ENCODE results near the gene IRF6. TPM values are rescaled to one million over a fixed set of nuclear protein-coding genes. Genes with fewer than 3 reads are reported as not detected.

Gene IRF6
- total RNA-seq, 1 experiment from 2014 or later, result 61.6 TPM

DNA sequence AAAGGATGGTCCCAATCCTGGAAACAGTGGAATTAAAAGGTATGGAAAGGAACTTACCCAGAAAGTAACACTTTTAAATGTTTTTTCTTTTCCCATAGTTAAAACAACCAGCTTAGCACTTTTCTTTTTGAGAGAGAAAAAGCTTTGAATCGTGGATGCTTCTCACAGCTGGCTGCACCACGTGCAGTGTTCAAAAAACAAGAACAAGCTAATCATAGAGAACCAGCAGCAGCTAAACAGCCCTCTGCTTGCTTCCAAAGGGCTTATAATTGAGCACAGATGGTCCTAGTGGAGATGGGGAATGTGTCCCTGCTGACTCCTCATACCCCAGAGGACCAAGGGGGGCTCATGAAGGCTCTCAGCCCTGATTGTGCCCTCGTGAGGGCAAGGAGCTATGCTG is 48.3 kb upstream of the IRF6 start:
- H3K4me3 ChIP-seq (ENCODE audit: low read length), result no peak overlapping the region
- H3K4me2 ChIP-seq (ENCODE audit: low read length), result no peak overlapping the region
- no peaks in the 10 kb centered on the region for H3K9me2 ChIP-seq (replicated peaks; ENCODE audit: low read length)
- TF ChIP-seq EZH2phosphoT487 (IDR thresholded peaks at IDR 0.05; ENCODE audit: borderline replicate concordance, low read length), result no peak
- no peak for TF ChIP-seq EZH2 (IDR thresholded peaks at IDR 0.05; ENCODE audit: low read length, unreplicated experiment)
- TF ChIP-seq, protein P1, sequence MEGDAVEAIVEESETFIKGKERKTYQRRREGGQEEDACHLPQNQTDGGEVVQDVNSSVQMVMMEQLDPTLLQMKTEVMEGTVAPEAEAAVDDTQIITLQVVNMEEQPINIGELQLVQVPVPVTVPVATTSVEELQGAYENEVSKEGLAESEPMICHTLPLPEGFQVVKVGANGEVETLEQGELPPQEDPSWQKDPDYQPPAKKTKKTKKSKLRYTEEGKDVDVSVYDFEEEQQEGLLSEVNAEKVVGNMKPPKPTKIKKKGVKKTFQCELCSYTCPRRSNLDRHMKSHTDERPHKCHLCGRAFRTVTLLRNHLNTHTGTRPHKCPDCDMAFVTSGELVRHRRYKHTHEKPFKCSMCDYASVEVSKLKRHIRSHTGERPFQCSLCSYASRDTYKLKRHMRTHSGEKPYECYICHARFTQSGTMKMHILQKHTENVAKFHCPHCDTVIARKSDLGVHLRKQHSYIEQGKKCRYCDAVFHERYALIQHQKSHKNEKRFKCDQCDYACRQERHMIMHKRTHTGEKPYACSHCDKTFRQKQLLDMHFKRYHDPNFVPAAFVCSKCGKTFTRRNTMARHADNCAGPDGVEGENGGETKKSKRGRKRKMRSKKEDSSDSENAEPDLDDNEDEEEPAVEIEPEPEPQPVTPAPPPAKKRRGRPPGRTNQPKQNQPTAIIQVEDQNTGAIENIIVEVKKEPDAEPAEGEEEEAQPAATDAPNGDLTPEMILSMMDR (conservative IDR thresholded peaks at IDR 0.05; ENCODE audit: low read depth, low read length), result no peak
- ATAC-seq (no peak), DNase-seq (no peak)
- H3K27me3 ChIP-seq (ENCODE audit: low read length), result no peaks in the 10 kb centered on the region
- intact Hi-C loops (cut with micrococcal nuclease), result no loop called here
- H3K36me3 ChIP-seq (ENCODE audit: low read depth, low read length), result peaks cover 40% of the 10 kb centered on the region
- H2AFZ ChIP-seq (ENCODE audit: low read length), result no peak overlapping the region
- no peak overlapping the region for H3K27ac ChIP-seq (ENCODE audit: low read length)
- no peaks in the 10 kb centered on the region for H3K9me3 ChIP-seq (ENCODE audit: low read length)
- H3K9ac ChIP-seq (ENCODE audit: low read length), result no peak overlapping the region
- H4K20me1 ChIP-seq (ENCODE audit: low read length), result no peaks in the 10 kb centered on the region
- no TSS peak for BruUV-seq (replicated peaks)
- H3F3A ChIP-seq (ENCODE audit: low read length, unreplicated experiment), result peaks cover 6% of the 10 kb centered on the region
- no peaks in the 10 kb centered on the region for H3K4me1 ChIP-seq (ENCODE audit: insufficient read depth, low read length)
- H3K79me2 ChIP-seq (ENCODE audit: low read length), result no peaks in the 10 kb centered on the region
- POLR2A ChIA-PET (ENCODE audit: unreplicated experiment), result no interaction called here
- CTCF ChIA-PET, result interaction anchor here (1.1 kb wide), 1 partner anchor 31 kb away, joined by 3 read pairs; no protein-coding TSS in a partner anchor

GRCh38 chr1:209853676-209854075 is 47.7 kb upstream of the IRF6 start:
- H3K9me2 ChIP-seq (replicated peaks; ENCODE audit: low read length), result no peaks in the 10 kb centered on the region
- no peaks in the 10 kb centered on the region for H3K4me1 ChIP-seq (ENCODE audit: insufficient read depth, low read length)
- H3K79me2 ChIP-seq (ENCODE audit: low read length), result no peaks in the 10 kb centered on the region
- peaks cover 6% of the 10 kb centered on the region for H3F3A ChIP-seq (ENCODE audit: low read length, unreplicated experiment)
- H3K36me3 ChIP-seq (ENCODE audit: low read depth, low read length), result peaks cover 40% of the 10 kb centered on the region
- intact Hi-C loops (cut with micrococcal nuclease), result no loop called here
- ChIA-PET POLR2A (ENCODE audit: unreplicated experiment) (no interaction called here), CTCF (interaction anchor here (1.1 kb wide), 1 partner anchor 30 kb away, joined by 3 read pairs; no protein-coding TSS in a partner anchor)
- no peak overlapping the region for H3K4me3 ChIP-seq (ENCODE audit: low read length)
- no TSS peak for BruUV-seq (replicated peaks)
- no peak for ATAC-seq
- H3K27ac ChIP-seq (ENCODE audit: low read length), result no peak overlapping the region
- H3K9ac ChIP-seq (ENCODE audit: low read length), result no peak overlapping the region
- no peak overlapping the region for H3K4me2 ChIP-seq (ENCODE audit: low read length)
- no peak for DNase-seq
- TF ChIP-seq, protein P1 (conservative IDR thresholded peaks at IDR 0.05; ENCODE audit: low read depth, low read length), result no peak
- TF ChIP-seq EZH2phosphoT487 (IDR thresholded peaks at IDR 0.05; ENCODE audit: borderline replicate concordance, low read length) (no peak), EZH2 (IDR thresholded peaks at IDR 0.05; ENCODE audit: low read length, unreplicated experiment) (no peak)
- no peaks in the 10 kb centered on the region for H4K20me1 ChIP-seq (ENCODE audit: low read length)
- no peaks in the 10 kb centered on the region for H3K27me3 ChIP-seq (ENCODE audit: low read length)
- H2AFZ ChIP-seq (ENCODE audit: low read length), result no peak overlapping the region
- no peaks in the 10 kb centered on the region for H3K9me3 ChIP-seq (ENCODE audit: low read length)

GRCh38 chr1:209850342-209850979 is 44.5 kb upstream of the IRF6 start:
- TF ChIP-seq, protein P1 (conservative IDR thresholded peaks at IDR 0.05; ENCODE audit: low read depth, low read length), result peak; percentile 97
- TF ChIP-seq EZH2 (IDR thresholded peaks at IDR 0.05; ENCODE audit: low read length, unreplicated experiment) (no peak), EZH2phosphoT487 (IDR thresholded peaks at IDR 0.05; ENCODE audit: borderline replicate concordance, low read length) (no peak)
- POLR2A ChIA-PET (ENCODE audit: unreplicated experiment), result no interaction called here
- H3K79me2 ChIP-seq (ENCODE audit: low read length), result no peaks in the 10 kb centered on the region; the same call in 1 of the 2 replicates
- no peak overlapping the region for H3K4me3 ChIP-seq (ENCODE audit: low read length)
- peaks cover 6% of the 10 kb centered on the region for H3F3A ChIP-seq (ENCODE audit: low read length, unreplicated experiment)
- no peaks in the 10 kb centered on the region for H3K27me3 ChIP-seq (ENCODE audit: low read length)
- ATAC-seq (peak; percentile 99), DNase-seq (peak; percentile 89)
- H3K4me1 ChIP-seq (ENCODE audit: insufficient read depth, low read length), result no peaks in the 10 kb centered on the region
- H3K4me2 ChIP-seq (ENCODE audit: low read length), result no peak overlapping the region
- intact Hi-C loops (cut with micrococcal nuclease), result no loop called here
- H3K9me3 ChIP-seq (ENCODE audit: low read length), result no peaks in the 10 kb centered on the region
- H3K9me2 ChIP-seq (replicated peaks; ENCODE audit: low read length), result no peaks in the 10 kb centered on the region
- peaks cover 63% of the 10 kb centered on the region for H3K36me3 ChIP-seq (ENCODE audit: low read depth, low read length)
- no TSS peak for BruUV-seq (replicated peaks)
- peak overlapping the region; percentile 15; the same call in 1 of the 2 replicates for H3K27ac ChIP-seq (ENCODE audit: low read length)
- H3K9ac ChIP-seq (ENCODE audit: low read length), result no peak overlapping the region
- H2AFZ ChIP-seq (ENCODE audit: low read length), result no peak overlapping the region
- no peaks in the 10 kb centered on the region for H4K20me1 ChIP-seq (ENCODE audit: low read length)
- CTCF ChIA-PET, result interaction anchor here (0.6 to 1.0 kb wide), 5 partner anchors 10 to 138 kb away, joined by 3 to 9 read pairs (median 3); no protein-coding TSS in a partner anchor

Data from PC-3 (cell line).